GM18508 (cell line): ENCODE measurements around the gene EXTL2.
"Not testable (repeated sequence)": the region's sequence is repeated elsewhere in the genome, so short reads cannot be mapped to it uniquely, and the experiment has no call there.

Experiments
- ATAC-seq: cut with Tn5 transposase; IDR thresholded peaks from one replicate; pipeline ENCODE4 v1.9.1; 2021; ENCODE audit warnings: moderate number of reproducible peaks; ENCODE audit not compliant: insufficient read depth, unreplicated experiment

Gene EXTL2

GRCh38 chr1:100904528-100904927, 9.9 kb upstream of the EXTL2 start:
- ATAC-seq: no peak

- no peak for ATAC-seq
These were observed 9.1 kb upstream of the EXTL2 start for GRCh38 chr1:100903777-100904176.

GRCh38 chr1:100902365-100902764, 7.7 kb upstream of the EXTL2 start:
- no peak for ATAC-seq

- ATAC-seq: peak; percentile 50
These were observed 1.9 kb upstream of the EXTL2 start for GRCh38 chr1:100896481-100896982.

- ATAC-seq: peak; percentile 47
These were observed 1.2 kb upstream of the EXTL2 start, which contains the start of gene SLC30A7 for GRCh38 chr1:100895540-100896480. TSS of gene SLC30A7 (plus strand) at chr1:100896090. CDS start at chr1:100896263, 173 bp downstream.

- ATAC-seq: no peak
These were observed 924 bp downstream of the EXTL2 start for GRCh38 chr1:100893718-100894117.

GRCh38 chr1:100892554-100892953, 2.1 kb downstream of the EXTL2 start:
- ATAC-seq: no peak

GRCh38 chr1:100891380-100891779, 3.3 kb downstream of the EXTL2 start:
- no peak for ATAC-seq

GRCh38 chr1:100889869-100890482, 4.7 kb downstream of the EXTL2 start:
- ATAC-seq: not testable (repeated sequence)

GRCh38 chr1:100889007-100889406, 5.6 kb downstream of the EXTL2 start:
- not testable (repeated sequence) for ATAC-seq

GRCh38 chr1:100883963-100884362, 10.7 kb downstream of the EXTL2 start:
- ATAC-seq: no peak

GRCh38 chr1:100882698-100883097, 11.9 kb downstream of the EXTL2 start:
- ATAC-seq: no peak

- no peak for ATAC-seq
These were observed 13.0 kb downstream of the EXTL2 start for GRCh38 chr1:100881687-100882086.

- no peak for ATAC-seq
These were observed 15.2 kb downstream of the EXTL2 start for GRCh38 chr1:100879422-100879821.

GRCh38 chr1:100876291-100876690, 18.4 kb downstream of the EXTL2 start:
- ATAC-seq: no peak

GRCh38 chr1:100875228-100875627, 19.4 kb downstream of the EXTL2 start:
- ATAC-seq: no peak

GRCh38 chr1:100874433-100874832, 20.2 kb downstream of the EXTL2 start:
- no peak for ATAC-seq

- no peak for ATAC-seq
These were observed 24.6 kb downstream of the EXTL2 start for GRCh38 chr1:100869996-100870395.

- no peak for ATAC-seq
These were observed 26.2 kb downstream of the EXTL2 start for GRCh38 chr1:100868364-100868995.

- no peak for ATAC-seq
These were observed 27.8 kb downstream of the EXTL2 start for GRCh38 chr1:100866901-100867206.
